ENCODE data around the gene FBXW4.

The FBXW4 gene, protein sequence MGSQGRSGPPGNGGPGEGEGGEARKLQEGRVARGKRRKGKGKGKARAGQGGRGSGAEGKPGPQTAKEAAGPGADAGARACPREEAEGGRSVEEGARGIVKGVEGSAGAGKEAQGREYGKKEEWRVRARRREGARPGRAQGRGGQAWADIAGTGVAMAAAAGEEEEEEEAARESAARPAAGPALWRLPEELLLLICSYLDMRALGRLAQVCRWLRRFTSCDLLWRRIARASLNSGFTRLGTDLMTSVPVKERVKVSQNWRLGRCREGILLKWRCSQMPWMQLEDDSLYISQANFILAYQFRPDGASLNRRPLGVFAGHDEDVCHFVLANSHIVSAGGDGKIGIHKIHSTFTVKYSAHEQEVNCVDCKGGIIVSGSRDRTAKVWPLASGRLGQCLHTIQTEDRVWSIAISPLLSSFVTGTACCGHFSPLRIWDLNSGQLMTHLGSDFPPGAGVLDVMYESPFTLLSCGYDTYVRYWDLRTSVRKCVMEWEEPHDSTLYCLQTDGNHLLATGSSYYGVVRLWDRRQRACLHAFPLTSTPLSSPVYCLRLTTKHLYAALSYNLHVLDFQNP

DNA sequence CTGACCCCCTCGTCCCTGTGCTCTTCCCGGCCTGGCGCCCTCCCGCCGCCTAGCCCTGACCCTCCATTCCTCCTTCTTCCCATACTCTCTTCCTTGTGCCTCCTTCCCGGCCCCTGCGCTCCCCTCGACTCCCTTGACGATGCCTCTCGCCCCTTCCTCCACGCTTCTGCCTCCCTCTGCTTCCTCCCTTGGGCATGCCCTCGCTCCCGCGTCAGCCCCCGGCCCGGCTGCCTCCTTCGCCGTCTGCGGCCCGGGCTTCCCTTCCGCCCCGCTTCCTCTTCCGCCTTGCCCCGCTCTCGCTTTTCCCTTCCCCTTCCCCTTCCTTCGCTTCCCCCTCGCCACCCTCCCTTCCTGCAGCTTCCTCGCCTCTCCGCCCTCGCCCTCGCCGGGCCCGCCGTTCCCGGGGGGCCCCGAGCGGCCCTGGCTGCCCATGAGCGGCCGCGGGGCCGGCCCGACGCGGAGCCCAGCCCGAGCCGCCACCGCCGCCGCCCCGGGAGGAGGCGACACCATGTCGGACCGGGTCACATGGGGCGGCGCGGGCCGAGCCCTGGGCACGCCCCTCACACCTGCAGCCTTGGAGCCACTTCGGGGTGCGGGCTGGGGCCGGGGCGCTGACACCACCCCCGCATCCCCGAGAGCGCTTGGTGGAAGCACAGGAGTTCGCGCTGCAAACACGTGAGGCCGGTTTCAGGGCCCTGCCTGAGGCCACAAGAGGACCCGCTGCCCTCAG lies at the start of gene FBXW4:
TSS of gene FBXW4 (minus strand) at position 497 of the 730 bp plus-strand sequence. CDS start at position 432, 65 bp downstream.
- ATAC-seq, result peak; percentile 78 to 84

DNA sequence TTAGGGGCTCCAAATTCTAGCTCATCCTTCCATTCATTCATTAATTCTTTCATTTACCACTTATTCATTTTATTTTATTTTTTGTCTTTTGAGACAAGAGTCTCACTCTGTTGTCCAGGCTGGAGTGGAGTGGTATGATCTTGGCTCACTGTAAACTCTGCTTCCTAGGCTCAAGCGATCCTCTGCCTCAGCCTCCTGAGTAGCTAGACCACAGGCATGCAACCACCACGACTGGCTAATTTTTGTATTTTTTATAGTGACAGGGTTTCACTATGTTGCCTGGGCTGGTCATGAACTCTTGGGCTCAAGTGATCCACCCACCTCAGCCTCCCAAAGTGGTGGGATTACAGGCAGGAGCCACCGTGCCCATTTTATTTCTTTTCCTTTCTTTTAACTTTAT lies 49.3 kb upstream of the FBXW4 start:
- no peak for ATAC-seq

DNA sequence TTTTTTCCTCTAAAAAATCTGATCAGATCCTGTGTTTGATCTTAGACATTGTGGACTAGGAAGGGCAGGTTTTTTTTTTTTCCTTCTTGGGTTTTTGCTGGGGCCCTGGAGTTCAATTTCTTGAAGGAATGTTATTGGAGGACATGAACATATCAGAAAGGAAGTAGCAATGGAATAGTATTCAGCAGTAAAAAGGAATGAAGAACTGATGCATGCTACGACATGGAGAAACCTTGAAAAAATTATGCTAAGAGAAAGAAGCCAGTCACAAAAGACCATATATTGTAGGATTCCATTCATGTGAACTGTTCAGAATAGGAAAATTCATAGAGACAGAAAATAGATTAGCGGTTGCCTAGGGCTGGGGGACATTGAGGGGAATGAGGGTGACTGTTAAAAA lies 47.0 kb upstream of the FBXW4 start:
- no peak for ATAC-seq

DNA sequence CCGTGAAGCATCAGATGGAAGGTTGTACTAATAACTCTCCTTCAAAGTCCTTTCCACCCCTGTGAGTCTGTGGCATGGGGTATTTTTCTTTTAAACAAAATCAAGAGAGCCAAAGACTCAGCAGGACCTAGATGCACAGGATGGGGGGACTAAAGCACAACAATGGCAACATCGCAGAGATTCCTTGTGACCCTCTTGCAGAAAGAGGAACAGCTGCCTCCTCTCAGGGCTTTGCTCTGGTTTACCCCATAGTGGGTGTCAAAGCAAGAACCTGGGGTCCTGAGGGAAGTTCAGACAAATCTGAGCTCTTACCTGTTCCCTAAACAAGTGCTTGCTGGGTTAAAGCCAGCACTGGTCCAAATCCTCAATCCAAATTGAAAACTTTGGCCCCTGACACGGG lies 41.7 kb upstream of the FBXW4 start:
- no peak for ATAC-seq

DNA sequence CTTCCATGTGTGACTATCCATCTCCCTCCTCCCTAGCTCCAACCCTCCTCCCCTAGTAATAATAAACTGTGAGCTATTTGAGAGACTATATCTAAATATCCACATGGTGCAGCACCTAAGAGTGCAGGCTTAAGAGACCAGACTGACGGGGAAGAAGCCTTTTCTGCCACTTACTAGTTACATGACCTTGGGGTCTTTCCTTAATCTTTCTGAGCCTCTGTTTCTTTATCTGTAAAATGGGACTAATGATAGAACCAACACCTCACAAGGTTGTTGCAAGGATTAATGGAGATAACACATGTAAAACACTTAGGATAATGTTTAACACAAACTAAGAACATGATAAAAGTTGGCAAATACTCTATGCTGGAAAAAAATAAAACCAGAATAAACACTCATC lies 37.1 kb upstream of the FBXW4 start:
- ATAC-seq, result no peak

DNA sequence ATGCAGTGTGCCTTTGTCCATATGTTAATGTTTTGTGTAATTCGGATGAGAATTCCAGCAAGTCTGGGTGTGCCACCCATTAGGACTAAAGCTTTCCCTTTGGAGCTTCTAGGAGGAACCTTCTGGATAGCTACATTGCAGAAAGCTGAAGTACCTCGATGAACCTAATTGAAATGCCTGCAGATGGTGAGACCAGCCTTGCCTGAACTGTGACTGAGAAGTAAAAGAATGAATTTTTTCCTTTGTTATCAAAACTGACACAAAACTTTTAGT lies 31.1 kb upstream of the FBXW4 start:
- no peak for ATAC-seq

DNA sequence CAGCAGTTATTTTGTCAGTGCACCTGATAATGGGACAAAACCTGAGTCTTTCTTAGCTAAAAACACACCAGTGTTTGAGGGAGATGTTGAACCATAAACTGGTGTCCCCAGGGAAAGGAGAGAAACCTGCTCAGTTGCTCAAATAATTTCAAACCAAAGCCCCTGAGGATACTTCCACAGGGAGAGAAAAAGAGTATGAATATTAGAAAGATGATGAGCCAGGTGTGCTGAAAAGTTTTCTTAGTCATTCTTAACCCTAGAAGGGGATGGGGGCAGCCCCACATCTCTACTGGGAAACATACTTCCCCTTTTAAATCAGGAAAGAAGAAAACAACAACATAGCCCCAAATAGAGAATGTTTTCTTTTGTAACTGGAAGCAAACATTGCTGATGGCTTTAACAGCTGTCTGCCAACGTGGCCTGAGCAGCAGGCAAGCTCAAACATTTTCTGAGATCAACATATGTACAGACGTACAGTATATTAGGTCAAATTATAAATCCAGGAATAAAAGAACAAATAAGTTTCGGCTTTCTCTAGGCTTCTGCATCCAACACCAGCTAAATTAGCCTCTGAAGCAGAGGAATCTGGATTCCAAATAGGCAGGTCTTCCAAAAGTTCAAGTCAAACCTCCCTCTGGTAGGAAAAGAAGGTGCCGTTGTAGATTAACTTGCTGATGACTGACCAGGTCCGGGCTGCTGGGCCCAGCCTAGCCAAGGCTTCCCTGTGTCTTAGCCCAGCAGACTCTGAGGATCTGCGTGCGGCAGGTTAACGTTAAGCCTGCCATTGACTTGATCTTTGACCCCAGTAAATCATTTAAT lies 30.5 kb upstream of the FBXW4 start:
- ATAC-seq, result no peak

DNA sequence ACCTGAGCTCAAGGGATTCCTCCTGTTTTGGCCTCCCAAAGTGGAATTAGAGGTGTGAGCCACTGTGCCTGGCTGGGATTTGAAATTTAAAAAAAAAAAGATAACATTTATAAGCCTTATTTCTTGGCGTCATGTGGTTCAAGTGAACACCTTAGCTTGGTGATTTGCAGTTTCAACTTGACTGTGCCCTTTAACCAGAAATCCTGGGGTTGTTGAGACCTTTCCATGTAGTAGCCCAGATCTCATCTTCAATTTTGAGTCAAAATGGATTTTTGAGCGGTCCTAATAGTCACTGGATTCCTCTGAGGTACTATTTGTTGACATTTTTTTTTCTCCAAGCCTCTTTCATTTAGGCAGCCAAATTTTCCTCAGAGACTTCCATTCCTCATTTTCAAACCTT lies 29.5 kb upstream of the FBXW4 start:
- no peak for ATAC-seq

DNA sequence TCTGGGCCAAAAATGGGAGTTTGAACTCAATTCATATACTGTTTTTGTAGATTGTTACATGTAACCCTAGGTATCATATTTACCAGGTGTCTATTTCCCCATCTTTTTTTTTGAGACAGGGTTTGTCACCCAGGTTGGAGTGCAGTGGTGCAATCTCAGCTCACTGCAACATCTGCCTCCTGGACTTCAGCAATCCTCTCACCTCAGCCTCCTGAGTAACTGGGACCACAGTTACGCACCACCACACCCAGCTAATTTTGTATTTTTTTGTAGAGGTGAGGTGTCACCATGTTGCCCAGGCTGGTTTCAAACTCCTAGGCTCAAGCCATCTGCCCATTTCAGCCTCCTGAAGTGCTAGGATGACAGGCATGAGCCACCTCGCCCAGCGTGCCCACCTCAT lies 28.2 kb upstream of the FBXW4 start:
- no peak for ATAC-seq

DNA sequence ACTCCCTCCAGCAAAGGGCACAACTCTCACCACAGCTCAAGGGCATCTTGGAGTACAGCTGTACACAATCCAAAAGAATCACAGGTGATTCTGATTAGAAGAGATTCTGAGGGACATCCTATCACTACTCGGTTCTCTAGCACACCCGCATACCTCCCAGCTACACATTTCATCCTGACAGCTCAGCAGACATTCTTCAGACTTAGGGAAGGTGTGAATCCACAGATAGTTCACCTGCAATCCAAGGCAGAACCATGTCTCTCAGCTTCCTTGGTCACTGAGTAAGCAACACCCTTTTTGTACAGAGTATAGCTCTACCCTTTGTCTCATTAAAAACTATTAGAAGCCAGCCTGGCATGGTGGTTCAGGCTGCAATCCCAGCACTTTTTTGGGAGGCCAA lies 26.8 kb upstream of the FBXW4 start:
- no peak for ATAC-seq

DNA sequence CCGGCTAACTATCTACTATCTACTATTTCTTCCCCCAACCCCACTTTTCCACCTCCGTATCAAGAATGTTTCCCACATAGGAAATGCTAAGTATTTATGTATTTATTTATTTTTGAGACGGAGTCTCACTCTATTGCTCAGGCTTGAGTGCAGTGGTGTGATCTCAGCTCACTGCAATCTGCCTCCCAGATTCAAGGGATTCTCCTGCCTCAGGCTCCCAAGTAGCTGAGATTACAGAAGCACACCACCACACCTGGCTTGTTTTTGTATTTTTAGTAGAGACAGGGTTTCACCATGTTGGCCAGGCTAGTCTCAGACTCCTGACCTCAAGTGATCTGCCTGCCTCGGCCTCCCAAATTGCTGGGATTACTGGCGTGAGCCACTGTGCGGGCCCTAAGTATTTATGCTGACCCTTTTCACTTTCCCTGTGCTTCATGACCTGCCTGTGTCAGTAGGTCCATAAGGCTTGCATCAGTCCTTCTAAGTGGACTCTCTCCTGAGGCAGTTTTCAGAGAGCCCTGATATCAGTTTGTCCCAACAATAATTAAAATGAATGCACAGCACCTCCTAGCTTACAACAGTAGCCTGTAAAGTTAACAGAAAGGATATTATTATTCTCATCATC lies 25.7 kb upstream of the FBXW4 start:
- ATAC-seq, result no peak

DNA sequence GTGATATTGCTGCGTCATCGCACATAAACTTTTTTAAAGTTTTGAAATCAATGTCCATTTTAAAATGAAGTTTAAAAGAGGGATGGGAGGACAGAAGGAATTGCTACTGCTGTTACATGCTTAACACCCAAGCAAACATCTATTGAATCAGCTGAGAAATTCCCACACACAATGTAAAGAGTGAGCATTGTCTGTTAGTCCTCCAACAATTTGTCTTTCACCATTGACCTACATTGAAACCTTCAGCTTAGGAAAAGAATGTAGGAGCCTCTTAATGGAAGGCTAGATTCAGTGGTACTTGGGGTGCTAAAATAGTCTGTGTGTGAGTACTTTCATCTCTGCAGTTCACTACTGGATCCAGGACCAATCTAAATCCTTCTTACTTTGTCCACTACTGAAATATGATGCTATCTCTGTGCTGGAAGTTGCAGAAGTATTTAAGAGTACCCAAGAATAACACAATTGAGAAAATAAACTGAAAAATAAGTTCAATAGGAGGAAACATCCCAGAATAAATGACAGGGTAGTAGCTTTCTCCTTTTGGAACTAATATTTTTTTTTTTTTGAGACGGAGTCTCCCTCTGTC lies 23.8 kb upstream of the FBXW4 start:
- ATAC-seq, result no peak

DNA sequence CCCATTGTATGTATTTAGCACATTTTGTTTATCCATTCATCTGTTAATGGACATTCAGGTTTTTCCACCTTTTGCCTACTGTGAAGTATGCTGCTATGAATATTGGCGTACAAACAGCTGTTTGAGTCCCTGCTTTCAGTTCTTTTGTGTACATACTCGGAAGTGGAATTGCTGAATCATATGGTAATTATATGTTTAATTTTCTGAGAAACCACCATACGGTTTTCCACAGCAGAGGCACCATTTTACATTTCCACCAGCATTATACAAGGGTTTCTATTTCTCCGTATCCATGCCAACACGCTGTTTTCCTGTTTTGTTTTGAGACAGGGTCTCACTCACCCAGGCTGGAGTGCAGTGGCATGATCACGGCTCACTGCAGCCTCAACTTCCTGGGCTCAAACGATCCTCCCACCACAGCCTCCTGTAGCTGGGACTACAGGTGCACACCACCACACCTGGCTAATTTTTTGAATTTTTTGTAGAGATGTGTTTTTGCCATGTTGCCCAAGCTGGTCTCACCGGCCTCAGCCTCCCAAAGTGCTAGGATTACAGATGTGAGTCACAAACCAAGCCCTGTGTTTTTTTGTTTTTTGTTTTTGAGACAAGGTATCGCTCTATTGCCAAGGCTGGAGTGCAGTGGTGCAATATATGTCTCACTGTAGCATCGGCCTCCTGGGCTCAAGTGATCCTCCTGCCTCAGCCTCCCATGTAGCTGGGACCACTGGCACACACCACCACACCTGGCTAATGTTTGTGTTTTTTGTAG lies 22.1 kb upstream of the FBXW4 start:
- ATAC-seq, result peak; percentile 67 to 75

DNA sequence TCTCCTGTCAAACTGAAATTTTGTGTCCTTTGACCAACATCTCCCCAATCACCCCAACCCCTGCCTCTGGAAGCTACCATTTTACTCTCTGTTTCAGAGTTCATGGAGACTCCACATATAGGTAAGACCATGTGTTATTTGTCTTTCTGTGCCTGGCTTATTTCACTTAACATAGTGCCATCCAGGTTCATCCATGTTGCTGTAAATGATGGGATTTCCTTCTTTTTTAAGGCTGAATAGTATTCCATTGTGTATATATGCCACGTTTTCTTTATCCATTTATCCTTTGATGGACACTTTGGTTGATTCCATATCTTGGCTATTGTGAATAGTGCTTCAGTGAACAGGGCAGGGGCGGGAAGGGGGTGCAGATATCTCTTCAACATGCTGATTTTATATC lies 18.0 kb upstream of the FBXW4 start:
- ATAC-seq, result no peak

DNA sequence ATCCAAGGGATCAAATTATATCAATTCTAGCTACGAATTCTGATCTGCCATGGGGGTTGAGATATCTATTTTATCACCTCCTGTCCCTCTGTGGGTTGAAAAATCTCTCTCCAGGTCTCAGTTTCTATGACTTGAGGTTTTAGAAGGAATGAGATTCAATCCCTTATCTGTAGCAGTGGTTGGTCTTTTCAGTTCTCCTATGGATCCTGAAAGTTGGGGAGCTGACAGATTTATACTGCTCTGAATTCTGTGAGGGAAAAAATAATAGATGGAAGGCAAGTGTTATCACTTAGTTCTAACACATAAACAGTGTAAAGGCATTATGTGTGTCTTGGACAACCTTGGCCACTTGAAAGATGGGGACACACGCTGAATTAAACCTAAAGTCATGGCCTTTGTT lies 15.8 kb upstream of the FBXW4 start:
- ATAC-seq, result no peak

DNA sequence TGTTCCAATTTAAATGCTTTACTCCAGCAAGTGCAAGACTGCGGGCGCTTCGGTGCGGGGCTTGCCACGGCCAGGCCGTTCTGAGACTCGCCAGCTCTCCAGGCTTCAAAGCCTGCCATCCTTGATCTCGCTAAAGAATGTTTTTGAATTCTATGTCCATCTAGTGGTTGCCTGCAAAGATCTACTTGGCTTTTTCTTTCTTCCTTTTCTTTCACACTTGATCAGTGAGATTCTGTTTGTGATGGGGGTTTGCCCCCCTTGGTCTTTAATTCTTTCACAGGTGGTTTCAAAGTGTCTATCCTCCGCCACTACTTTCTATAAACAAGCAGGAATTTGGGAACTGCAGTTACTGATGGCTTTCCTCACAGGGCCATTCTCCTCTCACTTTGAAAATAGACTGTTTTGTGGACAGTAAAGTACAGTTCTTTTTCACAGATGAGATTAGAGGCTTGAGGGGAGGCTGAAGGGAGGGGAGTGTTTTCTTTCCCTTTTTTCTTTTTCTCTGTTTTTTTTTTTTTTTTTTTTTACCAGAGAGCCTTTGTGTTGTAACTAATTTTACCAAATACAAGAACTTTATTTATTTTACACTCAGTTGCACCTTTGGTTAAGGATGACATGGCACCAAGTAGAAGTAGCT lies 15.2 kb upstream of the FBXW4 start:
- ATAC-seq, result no peak

DNA sequence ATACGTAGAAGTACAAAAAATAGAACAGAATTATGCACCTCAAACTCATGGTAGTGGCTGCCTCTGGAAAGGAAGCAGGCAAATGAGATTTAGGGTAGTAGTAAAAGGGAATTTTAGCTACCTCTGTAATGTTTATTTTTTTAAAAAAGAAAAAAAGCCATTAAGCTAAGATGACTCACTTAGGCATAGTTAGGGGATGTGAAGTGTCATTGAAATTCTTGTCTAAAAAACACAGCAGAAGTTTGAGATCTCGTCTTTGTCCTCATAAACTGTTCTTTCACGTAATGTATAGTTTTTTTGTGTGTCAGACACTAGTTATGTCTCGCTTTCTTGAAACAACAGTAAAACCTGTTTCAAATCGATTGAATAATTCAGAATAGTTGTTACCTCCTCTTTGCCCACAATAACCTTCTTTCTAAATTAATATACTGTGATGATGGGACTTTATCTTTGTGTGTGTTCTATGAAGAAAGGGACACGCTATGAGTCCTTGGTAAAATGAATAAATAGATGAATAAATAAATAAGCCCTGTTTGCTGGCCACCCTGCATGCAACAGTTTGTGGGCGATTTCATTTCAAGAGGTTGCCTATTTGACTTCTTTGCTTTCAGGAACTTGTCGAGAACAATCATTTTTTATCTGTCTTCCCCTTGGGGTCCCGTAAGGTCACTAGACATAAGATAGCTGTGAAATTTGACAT lies 14.5 kb upstream of the FBXW4 start:
- no peak for ATAC-seq

DNA sequence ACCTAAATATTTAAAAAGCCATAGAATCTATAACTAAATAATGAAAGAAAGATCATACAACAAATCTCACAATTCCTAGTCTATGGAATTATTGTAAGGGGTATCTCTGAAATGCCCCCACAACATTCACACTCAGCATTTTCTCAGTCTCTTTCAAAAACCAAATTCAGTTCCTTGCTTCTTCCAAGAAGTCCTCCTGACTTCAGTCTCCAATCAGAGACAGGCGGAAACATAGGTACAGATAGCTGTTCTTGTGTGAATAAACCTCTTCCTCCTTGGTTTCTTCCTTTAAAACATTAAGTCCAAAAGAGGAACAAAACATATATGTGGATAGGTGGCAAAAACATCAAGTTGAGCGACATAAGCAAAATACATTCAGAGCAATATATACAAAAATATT lies 13.9 kb upstream of the FBXW4 start:
- no peak for ATAC-seq

DNA sequence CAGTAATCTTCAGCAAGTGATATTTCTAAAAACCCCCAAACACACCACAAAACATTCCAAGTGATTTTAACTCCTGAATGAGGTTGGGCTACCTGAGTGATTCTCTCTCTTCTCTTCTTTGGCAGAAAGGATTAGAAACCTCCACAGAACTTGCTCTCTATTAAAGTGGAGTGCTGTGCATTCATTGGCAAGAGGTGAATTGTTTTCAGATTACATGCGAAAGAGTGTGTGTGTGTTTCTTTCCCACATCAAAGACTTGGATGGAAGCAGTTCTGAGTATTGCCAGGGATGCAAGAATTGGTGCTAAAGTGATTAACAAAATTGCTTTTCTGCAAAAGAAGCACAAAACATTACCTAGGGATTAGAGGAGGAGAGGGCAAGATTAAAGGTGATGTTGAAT lies 13.1 kb upstream of the FBXW4 start:
- no peak for ATAC-seq

DNA sequence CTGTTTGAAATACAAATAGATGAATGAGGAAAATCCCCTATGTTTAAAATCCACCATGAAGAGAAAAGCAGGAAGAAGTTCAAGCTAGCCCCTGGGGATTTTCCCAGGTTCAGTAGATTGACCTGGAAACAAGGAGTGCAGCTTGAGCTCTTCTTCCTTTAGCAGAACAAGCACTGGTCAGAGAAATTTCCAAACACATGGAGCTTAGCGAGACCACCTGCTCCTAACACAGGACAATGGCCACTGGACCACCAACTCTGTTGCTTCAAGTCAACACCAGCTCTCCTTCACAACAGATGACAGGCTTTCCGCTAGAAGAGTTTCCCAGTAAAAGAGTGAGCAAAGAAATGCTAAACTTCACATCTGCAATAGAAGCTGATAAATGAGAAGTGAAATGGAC lies 9.4 kb upstream of the FBXW4 start:
- ATAC-seq, result no peak

DNA sequence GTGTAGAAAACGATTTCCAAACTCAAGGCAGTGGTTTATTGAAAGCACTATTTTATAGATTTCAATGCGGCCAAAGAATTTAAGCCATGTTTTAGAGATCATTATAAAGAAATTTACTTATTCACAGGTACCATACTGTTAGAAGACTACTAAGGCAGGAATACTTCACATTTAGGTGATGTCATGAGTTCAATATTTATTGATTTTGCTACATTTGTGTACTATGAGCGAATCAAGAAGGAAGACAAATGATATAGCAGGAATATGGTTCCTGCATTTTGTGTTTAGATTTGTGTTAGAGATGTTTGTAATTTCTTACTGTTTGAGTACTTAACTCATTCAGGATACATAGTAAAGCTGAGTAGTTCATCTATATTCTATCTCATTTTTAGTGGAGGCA lies 1.7 kb upstream of the FBXW4 start:
- ATAC-seq, result no peak

Data from activated CD4-positive, CD25-positive, alpha-beta regulatory T cell treated with anti-CD3 and anti-CD28 coated beads, Interleukin-2, amount 50 U/mL, for 24 hours (primary cell).